ENCODE measurements around the gene GATA2. TPM values are rescaled to one million over a fixed set of nuclear protein-coding genes. Genes with fewer than 3 reads are reported as not detected.

Gene GATA2
- total RNA-seq, 4 donors from 2014 or later, result 7.1 to 19.5 (median 9.7) TPM

DNA sequence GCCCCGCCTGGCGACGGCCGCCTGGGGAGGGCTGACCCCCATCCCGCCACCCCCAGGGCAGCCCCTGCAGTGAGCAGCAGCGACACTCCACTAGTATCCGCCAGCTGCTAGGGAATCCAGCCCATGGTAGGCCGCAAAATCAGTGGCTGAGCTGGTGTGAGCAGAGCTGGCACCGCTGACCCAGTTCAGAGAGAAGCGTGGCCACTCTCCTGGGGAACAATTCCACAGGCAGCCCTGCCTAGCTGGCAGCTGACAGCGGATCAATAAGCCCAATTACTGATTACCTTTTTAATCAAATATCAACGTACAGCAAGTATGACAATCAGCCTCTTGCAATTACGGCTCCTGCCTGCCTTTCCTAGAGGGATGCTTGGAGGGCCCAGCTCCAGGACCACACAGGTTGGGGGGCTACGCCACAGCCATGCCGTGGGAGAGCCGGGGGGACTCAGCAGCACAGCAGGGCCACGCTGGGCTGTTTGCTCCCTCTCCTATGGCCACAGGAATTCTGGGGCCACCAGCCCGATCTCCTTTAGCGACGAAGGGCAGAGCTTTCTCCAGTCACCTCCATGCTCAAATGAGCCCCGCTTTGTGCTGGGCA, 40.2 kb downstream of the GATA2 start:
- Histone ChIP-seq H3K27me3 (no peaks in the 10 kb centered on the region), H3K9me3 (no peaks in the 10 kb centered on the region), H3K4me3 (replicated peaks in 1 of 3) (no peak overlapping the region), H3K36me3 (no peaks in the 10 kb centered on the region), H3K27ac (no peak overlapping the region), H3K4me1 (no peaks in the 10 kb centered on the region)
- intact Hi-C loops (cut with DNase I), result no loop called here
- no peak for DNase-seq
- TF ChIP-seq, protein P1, sequence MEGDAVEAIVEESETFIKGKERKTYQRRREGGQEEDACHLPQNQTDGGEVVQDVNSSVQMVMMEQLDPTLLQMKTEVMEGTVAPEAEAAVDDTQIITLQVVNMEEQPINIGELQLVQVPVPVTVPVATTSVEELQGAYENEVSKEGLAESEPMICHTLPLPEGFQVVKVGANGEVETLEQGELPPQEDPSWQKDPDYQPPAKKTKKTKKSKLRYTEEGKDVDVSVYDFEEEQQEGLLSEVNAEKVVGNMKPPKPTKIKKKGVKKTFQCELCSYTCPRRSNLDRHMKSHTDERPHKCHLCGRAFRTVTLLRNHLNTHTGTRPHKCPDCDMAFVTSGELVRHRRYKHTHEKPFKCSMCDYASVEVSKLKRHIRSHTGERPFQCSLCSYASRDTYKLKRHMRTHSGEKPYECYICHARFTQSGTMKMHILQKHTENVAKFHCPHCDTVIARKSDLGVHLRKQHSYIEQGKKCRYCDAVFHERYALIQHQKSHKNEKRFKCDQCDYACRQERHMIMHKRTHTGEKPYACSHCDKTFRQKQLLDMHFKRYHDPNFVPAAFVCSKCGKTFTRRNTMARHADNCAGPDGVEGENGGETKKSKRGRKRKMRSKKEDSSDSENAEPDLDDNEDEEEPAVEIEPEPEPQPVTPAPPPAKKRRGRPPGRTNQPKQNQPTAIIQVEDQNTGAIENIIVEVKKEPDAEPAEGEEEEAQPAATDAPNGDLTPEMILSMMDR (IDR thresholded peaks at IDR 0.05), result no peak
- TF ChIP-seq POLR2A (IDR thresholded peaks at IDR 0.05), result no peak
- 85 to 88% methylated on average over 13 to 18 of the region's 21 CpGs for WGBS, 2 donors

- Histone ChIP-seq H3K4me1 (no peaks in the 10 kb centered on the region), H3K4me3 (replicated peaks in 1 of 3) (no peak overlapping the region), H3K36me3 (no peaks in the 10 kb centered on the region), H3K9me3 (no peaks in the 10 kb centered on the region), H3K27ac (no peak overlapping the region), H3K27me3 (no peaks in the 10 kb centered on the region)
- TF ChIP-seq, protein P1 (IDR thresholded peaks at IDR 0.05), result no peak
- no peak for TF ChIP-seq POLR2A (IDR thresholded peaks at IDR 0.05)
- no peak for DNase-seq
- 82 to 88% methylated on average over 8 to 9 of the region's 9 CpGs for WGBS, 2 donors
- intact Hi-C loops (cut with DNase I), result no loop called here
Observed at GRCh38 chr3:128452120-128452519, 40.9 kb downstream of the GATA2 start.

DNA sequence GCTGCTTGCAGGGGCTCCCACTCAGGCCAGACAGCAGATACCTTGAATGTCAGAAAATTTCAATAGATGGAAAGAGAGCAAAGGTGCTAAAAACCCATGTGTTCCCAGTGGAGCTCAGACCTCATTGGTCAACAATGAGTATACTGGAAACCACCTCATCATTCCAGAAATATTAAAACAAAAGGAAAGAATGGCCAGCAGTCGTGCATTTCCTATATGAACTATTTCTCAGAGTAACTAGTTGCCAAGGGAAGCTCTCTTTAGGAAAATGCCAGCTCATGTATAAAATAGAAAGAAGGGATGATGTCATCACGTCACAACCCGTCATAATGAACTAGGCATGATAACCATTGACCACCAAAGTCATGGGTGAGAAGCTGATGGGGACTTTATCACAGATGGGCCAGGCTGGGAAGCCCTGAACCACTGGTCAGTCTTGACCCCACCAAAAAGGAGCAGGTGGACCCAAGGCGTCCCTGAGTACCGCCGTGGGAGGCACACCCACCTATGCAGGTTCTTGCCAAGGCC, 43.8 kb downstream of the GATA2 start:
- no peak overlapping the region for H3K4me3 ChIP-seq (replicated peaks in 1 of 3)
- H3K4me1 ChIP-seq, result no peaks in the 10 kb centered on the region
- H3K27me3 ChIP-seq, result no peaks in the 10 kb centered on the region
- intact Hi-C loops (cut with DNase I), result no loop called here
- H3K36me3 ChIP-seq, result no peaks in the 10 kb centered on the region
- DNase-seq, result no peak
- TF ChIP-seq POLR2A (IDR thresholded peaks at IDR 0.05), result no peak
- TF ChIP-seq, protein P1 (IDR thresholded peaks at IDR 0.05), result no peak
- no peak overlapping the region for H3K27ac ChIP-seq
- no peaks in the 10 kb centered on the region for H3K9me3 ChIP-seq
- WGBS, 2 donors, result 77 to 82% methylated on average over 6 of the region's 6 CpGs

DNA sequence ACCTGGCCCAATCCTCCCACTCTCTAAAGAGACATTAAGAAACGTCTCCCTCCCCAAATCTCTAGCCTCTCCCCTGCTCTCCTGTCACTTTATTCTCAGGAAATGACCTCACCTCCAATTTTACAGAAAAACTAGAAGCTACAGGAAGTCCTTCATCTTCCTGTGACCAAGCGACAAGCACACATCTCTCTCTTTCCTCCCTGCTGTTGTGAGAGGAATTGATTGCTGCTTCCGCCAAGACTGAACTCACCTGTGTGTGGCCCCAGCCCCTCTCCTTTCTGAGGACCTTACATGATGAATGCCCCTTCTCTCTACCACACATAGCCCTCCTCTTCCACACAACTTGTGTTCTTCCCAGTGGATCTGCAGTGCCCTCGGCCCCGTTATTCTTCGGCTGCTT, 44.5 kb downstream of the GATA2 start:
- intact Hi-C loops (cut with DNase I), result no loop called here
- no peaks in the 10 kb centered on the region for H3K9me3 ChIP-seq
- no peak overlapping the region for H3K27ac ChIP-seq
- H3K27me3 ChIP-seq, result no peaks in the 10 kb centered on the region
- DNase-seq, result no peak
- no peaks in the 10 kb centered on the region for H3K36me3 ChIP-seq
- no peak overlapping the region for H3K4me3 ChIP-seq (replicated peaks in 1 of 3)
- TF ChIP-seq POLR2A (IDR thresholded peaks at IDR 0.05), result no peak
- TF ChIP-seq, protein P1 (IDR thresholded peaks at IDR 0.05), result no peak
- H3K4me1 ChIP-seq, result no peaks in the 10 kb centered on the region
- WGBS, 2 donors, result 66 to 75% methylated on average over 6 of the region's 6 CpGs

GRCh38 chr3:128447561-128448013, 45.4 kb downstream of the GATA2 start:
- 95 to 100% methylated on average over 2 to 3 of the region's 3 CpGs for WGBS, 2 donors
- H3K27me3 ChIP-seq, result no peaks in the 10 kb centered on the region
- no peaks in the 10 kb centered on the region for H3K9me3 ChIP-seq
- H3K36me3 ChIP-seq, result no peaks in the 10 kb centered on the region
- H3K4me3 ChIP-seq (replicated peaks in 1 of 3), result no peak overlapping the region
- intact Hi-C loops (cut with DNase I), result no loop called here
- DNase-seq, result no peak
- no peak for TF ChIP-seq POLR2A (IDR thresholded peaks at IDR 0.05)
- TF ChIP-seq, protein P1 (IDR thresholded peaks at IDR 0.05), result no peak
- H3K27ac ChIP-seq, result no peak overlapping the region
- H3K4me1 ChIP-seq, result no peaks in the 10 kb centered on the region

Measured in thyroid gland (tissue), 4 donors.